Esophagus muscularis mucosa (tissue), 4 donors: Measurements from ENCODE around the gene OTOP3.
A peak's percentile ranks its signal among the peaks of the same experiment; 100 is the strongest.

ENCODE experiments used
- CTCF ChIP-seq, 3 experiments: fragments of 200-600 bp in 2 of 3; fragments of 450-650 bp in 1 of 3; sonication (generic) in 2 of 3; IDR thresholded peaks; one replicate each; pipeline ENCODE4 v1.5.1; 2017 to 2019; ENCODE audit warnings: antibody characterized with exemption in 3 of 3, mild to moderate bottlenecking in 2 of 3, moderate library complexity in 1 of 3
- EP300 ChIP-seq: sonication (generic); formaldehyde crosslinking; IDR thresholded peaks from one replicate; pipeline ENCODE4 v1.6.1; 2017; ENCODE audit warnings: antibody characterized with exemption
- POLR2A ChIP-seq: fragments of 450-650 bp; IDR thresholded peaks from one replicate; pipeline ENCODE4 v1.6.1; 2017; ENCODE audit warnings: antibody characterized with exemption, moderate library complexity, mild to moderate bottlenecking, low read depth
- POLR2AphosphoS5 ChIP-seq, 2 donors: sonication (generic); formaldehyde crosslinking; IDR thresholded peaks; one replicate each; pipeline ENCODE4 v1.6.1; 2017; ENCODE audit warnings: antibody characterized with exemption in 2 of 2

- no peak for TF ChIP-seq CTCF (IDR thresholded peaks at IDR 0.05)
- peak in 1 of 2 donors; percentile 6 for TF ChIP-seq POLR2AphosphoS5 (IDR thresholded peaks at IDR 0.05)
- TF ChIP-seq POLR2A: no peak
- no peak for TF ChIP-seq EP300
These were observed 36.6 kb downstream of the OTOP3 start, which contains the start of gene HID1 for GRCh38 chr17:74972107-74972972.
